Lower lobe of right lung (tissue), 2 donors: ENCODE data around the gene C2CD4B. TPM values are rescaled to one million over a fixed set of nuclear protein-coding genes. Genes with fewer than 3 reads are reported as not detected.

Source experiments
- ATAC-seq, 2 donors: fragments of 200-7000 bp; cut with Tn5 transposase; one replicate each; pipeline ENCODE4 v1.9.1; 2020 to 2022; ENCODE audit warnings: mild to moderate bottlenecking in 2 of 2, moderate library complexity in 2 of 2
- DNase-seq: peaks from one replicate; pipeline ENCODE4 v3.0.0-alpha.2; 2020
- H3K27ac ChIP-seq: fragments of 200-600 bp; one replicate; pipeline ENCODE4 v1.8.0; 2022
- H3K27me3 ChIP-seq: fragments of 200-600 bp; one replicate; pipeline ENCODE4 v1.8.0; 2022; ENCODE audit warnings: low read depth
- H3K36me3 ChIP-seq: fragments of 200-600 bp; one replicate; pipeline ENCODE4 v1.8.0; 2022; ENCODE audit warnings: mild to moderate bottlenecking
- H3K4me1 ChIP-seq: fragments of 200-600 bp; one replicate; pipeline ENCODE4 v1.8.0; 2022
- H3K4me3 ChIP-seq: fragments of 200-600 bp; one replicate; pipeline ENCODE4 v1.8.0; 2022; ENCODE audit warnings: mild to moderate bottlenecking
- H3K9me3 ChIP-seq: fragments of 200-600 bp; one replicate; pipeline ENCODE4 v1.8.0; 2022
- CTCF ChIP-seq: fragments of 200-600 bp; IDR thresholded peaks from one replicate; pipeline ENCODE4 v1.8.0; 2022; ENCODE audit warnings: antibody characterized with exemption, mild to moderate bottlenecking
- intact Hi-C: fragments of 100-400 bp; cut with DNase I; formaldehyde crosslinking; loops from one replicate; pipeline ENCODE4 v1.11.0; 2022
- total RNA-seq: library from RNA; stranded (reverse); fragmentation: NEBNext Ultra II Directional; extraction: Animal tissue kit (Norgen Biotek cat#: 25700); gene quantifications from one replicate; pipeline ENCODE4 v1.2.1, GENCODE V29; 2021
- donor health status: DM: no; HTN: yes; CAD: no; lungs with severe emphysema.

C2CD4B gene
- total RNA-seq, 1 donor from 2014 or later = 2.6 TPM

- no peak for TF ChIP-seq CTCF
- ATAC-seq (peak; percentile 48 to 75), DNase-seq (peak; percentile 46)
- peak overlapping the region; percentile 57 for H3K4me3 ChIP-seq
- H3K4me1 ChIP-seq = peaks cover 17% of the 10 kb centered on the region
- peak overlapping the region; percentile 62 for H3K27ac ChIP-seq
- H3K27me3 ChIP-seq = peaks cover 51% of the 10 kb centered on the region
- H3K36me3 ChIP-seq = no peaks in the 10 kb centered on the region
- intact Hi-C loops = no loop called here
- no peaks in the 10 kb centered on the region for H3K9me3 ChIP-seq
These were observed 535 bp downstream of the C2CD4B start for GRCh38 chr15:62164396-62165103.

GRCh38 chr15:62164014-62164395, 1.1 kb downstream of the C2CD4B start:
- Histone ChIP-seq H3K4me1 (peaks cover 17% of the 10 kb centered on the region), H3K36me3 (no peaks in the 10 kb centered on the region), H3K27ac (peak overlapping the region; percentile 60), H3K9me3 (no peaks in the 10 kb centered on the region), H3K27me3 (peaks cover 51% of the 10 kb centered on the region), H3K4me3 (peak overlapping the region; percentile 50)
- DNase-seq (peak; percentile 40), ATAC-seq (peak; percentile 29 to 49)
- no peak for TF ChIP-seq CTCF
- intact Hi-C loops = no loop called here

- intact Hi-C loops = no loop called here
- H3K27ac ChIP-seq = peak overlapping the region; percentile 60
- H3K9me3 ChIP-seq = peaks cover 1% of the 10 kb centered on the region
- TF ChIP-seq CTCF = no peak
- H3K36me3 ChIP-seq = no peaks in the 10 kb centered on the region
- peaks cover 17% of the 10 kb centered on the region for H3K4me1 ChIP-seq
- DNase-seq = no peak
- peak overlapping the region; percentile 50 for H3K4me3 ChIP-seq
- peaks cover 51% of the 10 kb centered on the region for H3K27me3 ChIP-seq
- peak; percentile 14 to 34 for ATAC-seq
These were observed 1.6 kb downstream of the C2CD4B start for GRCh38 chr15:62163397-62164013.

- H3K9me3 ChIP-seq = peaks cover 8% of the 10 kb centered on the region
- H3K4me3 ChIP-seq = no peak overlapping the region
- DNase-seq (no peak), ATAC-seq (no peak)
- intact Hi-C loops = no loop called here
- H3K27me3 ChIP-seq = no peaks in the 10 kb centered on the region
- H3K4me1 ChIP-seq = no peaks in the 10 kb centered on the region
- H3K27ac ChIP-seq = no peak overlapping the region
- TF ChIP-seq CTCF = no peak
- no peaks in the 10 kb centered on the region for H3K36me3 ChIP-seq
These were observed 11.9 kb downstream of the C2CD4B start for GRCh38 chr15:62153228-62153627.

- H3K27ac ChIP-seq = no peak overlapping the region
These were observed 14.6 kb downstream of the C2CD4B start for GRCh38 chr15:62150445-62150844.

More at GRCh38 chr15:62150445-62150844, 14.6 kb downstream of the C2CD4B start:
- intact Hi-C loops = no loop called here
- no peak overlapping the region for H3K4me3 ChIP-seq
- no peaks in the 10 kb centered on the region for H3K4me1 ChIP-seq
- DNase-seq = no peak
- no peaks in the 10 kb centered on the region for H3K27me3 ChIP-seq
- TF ChIP-seq CTCF = no peak
- no peak for ATAC-seq
- no peaks in the 10 kb centered on the region for H3K9me3 ChIP-seq
- H3K36me3 ChIP-seq = no peaks in the 10 kb centered on the region
